Activated CD8-positive, alpha-beta T cell treated with anti-CD3 and anti-CD28 coated beads for 36 hours (primary cell): ENCODE results near the gene ARF5. TPM values are rescaled to one million over a fixed set of nuclear protein-coding genes. Genes with fewer than 3 reads are reported as not detected.

ENCODE experiments used
- ATAC-seq: fragments of 200-7000 bp; cut with Tn5 transposase; one replicate; pipeline ENCODE4 v1.10.0; 2021; ENCODE audit warnings: mild to moderate bottlenecking, moderate library complexity
- CTCF ChIA-PET: fragments of 350-600 bp; sonication (Branson Sonifier 250); formaldehyde crosslinking; loops from one replicate; lab custom pipeline; 2021; ENCODE audit warnings: antibody characterized with exemption; lab: Charles Lee
- POLR2A ChIA-PET: fragments of 350-600 bp; sonication (Branson Sonifier 250); formaldehyde crosslinking; loops from one replicate; lab custom pipeline; 2021; ENCODE audit warnings: antibody characterized with exemption; lab: Charles Lee
- DNase-seq: peaks from one replicate; pipeline ENCODE4 v3.0.0-alpha.2; 2020
- H3K27ac Mint-ChIP-seq: one replicate; pipeline ENCODE4 v1.8.0; 2021; ENCODE audit warnings: mild to moderate bottlenecking, mixed read lengths
- H3K27me3 Mint-ChIP-seq: one replicate; pipeline ENCODE4 v1.8.0; 2021; ENCODE audit warnings: mixed read lengths
- H3K36me3 Mint-ChIP-seq: one replicate; pipeline ENCODE4 v1.8.0; 2021; ENCODE audit warnings: low read depth, mixed read lengths
- H3K4me1 Mint-ChIP-seq: one replicate; pipeline ENCODE4 v1.8.0; 2021; ENCODE audit warnings: low read depth, mixed read lengths
- H3K4me3 Mint-ChIP-seq: one replicate; pipeline ENCODE4 v1.8.0; 2021; ENCODE audit warnings: mild to moderate bottlenecking, moderate library complexity, mixed read lengths
- H3K9me3 Mint-ChIP-seq: one replicate; pipeline ENCODE4 v1.8.0; 2021; ENCODE audit warnings: mixed read lengths
- intact Hi-C: fragments of 100-400 bp; cut with micrococcal nuclease; formaldehyde crosslinking; loops from one replicate; pipeline ENCODE4 v1.10.0; 2022
- total RNA-seq, 2 experiments: library from RNA; stranded (reverse); gene quantifications; one replicate each; pipeline ENCODE4 v1.2.3, GENCODE V29; 2021
- TF ChIP-seq, protein P1 (sequence below): fragments of 200-600 bp; IDR thresholded peaks from one replicate; pipeline ENCODE4 v1.8.0; 2022; ENCODE audit warnings: antibody characterized with exemption, mild to moderate bottlenecking

ARF5 gene
- total RNA-seq, 2 experiments from 2014 or later: 106 to 114 TPM

DNA sequence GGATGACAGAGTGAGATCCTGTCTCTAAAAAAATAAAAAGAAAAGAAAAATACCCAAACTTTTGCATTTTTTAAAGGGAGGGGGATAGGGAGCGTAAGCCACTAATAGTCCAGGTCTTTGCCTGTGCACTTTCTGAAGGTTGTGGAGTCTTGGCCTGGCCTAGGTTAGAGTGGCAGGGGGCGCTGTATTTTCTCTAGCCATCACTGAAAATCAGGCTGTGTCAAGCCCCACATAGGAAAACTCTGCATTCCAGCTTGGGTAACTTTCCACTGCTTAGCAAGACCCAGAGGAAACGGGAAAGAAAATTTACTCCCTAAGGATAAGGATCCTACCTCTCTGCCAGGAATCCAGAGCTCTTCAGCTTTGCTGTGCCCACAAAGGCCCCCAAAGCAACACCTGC is 40.2 kb downstream of the ARF5 start:
- no peak for ATAC-seq
- H3K36me3 Mint-ChIP-seq: no peaks in the 10 kb centered on the region
- no peak overlapping the region for H3K27ac Mint-ChIP-seq
- TF ChIP-seq, protein P1, sequence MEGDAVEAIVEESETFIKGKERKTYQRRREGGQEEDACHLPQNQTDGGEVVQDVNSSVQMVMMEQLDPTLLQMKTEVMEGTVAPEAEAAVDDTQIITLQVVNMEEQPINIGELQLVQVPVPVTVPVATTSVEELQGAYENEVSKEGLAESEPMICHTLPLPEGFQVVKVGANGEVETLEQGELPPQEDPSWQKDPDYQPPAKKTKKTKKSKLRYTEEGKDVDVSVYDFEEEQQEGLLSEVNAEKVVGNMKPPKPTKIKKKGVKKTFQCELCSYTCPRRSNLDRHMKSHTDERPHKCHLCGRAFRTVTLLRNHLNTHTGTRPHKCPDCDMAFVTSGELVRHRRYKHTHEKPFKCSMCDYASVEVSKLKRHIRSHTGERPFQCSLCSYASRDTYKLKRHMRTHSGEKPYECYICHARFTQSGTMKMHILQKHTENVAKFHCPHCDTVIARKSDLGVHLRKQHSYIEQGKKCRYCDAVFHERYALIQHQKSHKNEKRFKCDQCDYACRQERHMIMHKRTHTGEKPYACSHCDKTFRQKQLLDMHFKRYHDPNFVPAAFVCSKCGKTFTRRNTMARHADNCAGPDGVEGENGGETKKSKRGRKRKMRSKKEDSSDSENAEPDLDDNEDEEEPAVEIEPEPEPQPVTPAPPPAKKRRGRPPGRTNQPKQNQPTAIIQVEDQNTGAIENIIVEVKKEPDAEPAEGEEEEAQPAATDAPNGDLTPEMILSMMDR: no peak
- no peak overlapping the region for H3K4me3 Mint-ChIP-seq
- intact Hi-C loops: no loop called here
- H3K27me3 Mint-ChIP-seq: peaks cover 15% of the 10 kb centered on the region
- POLR2A ChIA-PET: no interaction called here
- DNase-seq: no peak
- CTCF ChIA-PET: interaction anchor here (0.6 to 2.3 kb wide), 11 partner anchors 9 to 50 kb away, joined by 3 to 10 read pairs (median 4); partner anchors contain the start of genes FSCN3 and PAX4
- H3K9me3 Mint-ChIP-seq: no peaks in the 10 kb centered on the region
- no peaks in the 10 kb centered on the region for H3K4me1 Mint-ChIP-seq

DNA sequence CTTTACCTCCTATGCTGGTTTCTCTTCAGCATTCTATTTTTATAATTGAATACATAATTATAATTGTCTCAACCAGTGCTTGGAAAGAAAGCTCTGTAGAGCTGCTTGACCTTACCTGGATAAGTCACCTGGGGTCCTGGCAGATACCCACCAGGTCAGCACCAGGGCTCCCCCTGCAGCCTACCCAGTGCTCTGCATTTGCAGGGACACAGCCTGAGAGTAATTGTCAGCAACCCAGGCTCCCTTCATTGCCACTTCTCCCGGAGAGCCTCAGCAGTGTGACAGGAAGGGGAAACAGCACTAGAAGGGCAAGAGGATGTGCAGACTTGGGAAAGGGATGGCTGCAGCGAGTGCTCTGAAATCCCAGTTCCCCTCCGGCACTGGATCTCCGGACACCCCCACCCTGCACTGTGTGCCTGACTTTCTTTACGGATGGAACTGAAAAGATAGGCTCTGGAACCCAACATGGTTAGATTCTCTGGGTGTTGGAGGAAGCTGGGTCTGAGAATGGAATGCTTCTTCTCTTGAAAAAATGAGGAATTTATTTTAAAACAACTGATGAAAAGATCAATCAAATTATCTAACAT is 41.1 kb downstream of the ARF5 start:
- no peak overlapping the region for H3K27ac Mint-ChIP-seq
- DNase-seq (peak; percentile 59), ATAC-seq (peak; percentile 83)
- H3K27me3 Mint-ChIP-seq: peaks cover 20% of the 10 kb centered on the region
- ChIA-PET POLR2A (no interaction called here), CTCF (interaction anchor here (0.6 to 2.3 kb wide), 10 partner anchors 8 to 48 kb away, joined by 3 to 10 read pairs (median 4); partner anchors contain the start of genes FSCN3 and PAX4)
- H3K4me1 Mint-ChIP-seq: no peaks in the 10 kb centered on the region
- TF ChIP-seq, protein P1: peak; percentile 69
- no peaks in the 10 kb centered on the region for H3K36me3 Mint-ChIP-seq
- no peak overlapping the region for H3K4me3 Mint-ChIP-seq
- intact Hi-C loops: no loop called here
- H3K9me3 Mint-ChIP-seq: no peaks in the 10 kb centered on the region

DNA sequence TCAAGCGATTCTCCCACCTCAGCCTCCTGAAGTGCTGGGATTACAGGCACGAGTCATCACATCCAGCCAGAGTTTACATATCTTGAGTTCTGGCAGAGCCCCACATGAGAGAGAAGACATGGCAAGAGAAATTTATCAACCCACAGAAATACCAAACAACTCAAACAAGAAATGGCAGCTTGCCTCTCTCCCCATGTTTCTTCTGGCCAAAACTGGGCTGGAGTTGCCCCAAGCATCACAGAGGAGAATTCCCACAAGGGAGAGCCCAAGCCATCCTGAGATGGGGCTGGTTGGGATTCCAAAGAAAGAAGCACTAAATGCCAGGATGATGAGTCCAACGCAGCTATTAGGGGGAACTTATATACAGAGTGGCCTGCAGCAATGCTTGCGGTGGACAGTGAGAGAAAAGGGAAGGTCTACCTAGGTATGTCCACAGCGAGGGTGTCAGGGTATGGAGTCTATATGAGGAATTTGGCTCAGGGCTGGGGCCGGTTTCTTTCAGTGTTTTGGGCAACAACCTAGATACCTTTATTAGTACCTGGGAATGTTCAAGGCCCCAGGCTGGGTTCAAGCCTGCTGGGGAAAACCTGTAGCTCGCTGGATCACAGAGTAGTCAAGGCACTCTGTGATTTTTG is 44.2 kb downstream of the ARF5 start:
- ATAC-seq (no peak), DNase-seq (no peak)
- Mint-ChIP-seq H3K27me3 (peaks cover 19% of the 10 kb centered on the region), H3K27ac (no peak overlapping the region), H3K4me1 (peaks cover 6% of the 10 kb centered on the region), H3K9me3 (no peaks in the 10 kb centered on the region), H3K4me3 (no peak overlapping the region), H3K36me3 (no peaks in the 10 kb centered on the region)
- POLR2A ChIA-PET: no interaction called here
- intact Hi-C loops: no loop called here
- CTCF ChIA-PET: no interaction called here
- TF ChIP-seq, protein P1: no peak

DNA sequence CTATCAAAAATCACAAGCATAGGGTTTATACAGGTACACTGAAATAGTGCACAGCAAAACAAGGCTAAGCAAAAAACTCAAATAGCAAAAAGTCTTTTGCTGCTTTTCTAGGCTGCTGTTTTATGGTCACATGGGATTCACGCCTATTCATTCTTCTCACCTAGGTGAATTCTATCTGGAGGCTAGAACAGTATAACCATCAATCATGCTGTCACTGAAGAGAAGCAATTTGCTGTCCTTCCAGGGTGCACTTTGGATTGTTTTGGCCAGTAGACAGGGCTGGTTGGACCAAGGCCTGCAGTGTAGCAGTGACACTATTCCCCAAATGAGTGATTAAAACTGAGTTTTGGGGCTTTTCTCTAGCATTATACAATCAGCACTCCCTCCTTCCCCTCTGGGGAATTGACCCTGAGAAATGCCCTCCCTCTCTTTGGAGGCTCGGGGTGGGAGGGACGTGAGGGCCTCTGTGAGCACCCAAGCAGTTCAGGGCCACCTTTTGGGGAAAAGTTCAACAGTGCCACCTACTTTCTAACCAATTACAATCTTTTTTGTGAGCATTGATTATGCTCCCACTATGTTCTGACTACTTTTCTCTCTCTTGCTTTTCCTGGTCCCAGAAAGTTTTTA is 47.6 kb downstream of the ARF5 start:
- H3K36me3 Mint-ChIP-seq: no peaks in the 10 kb centered on the region
- H3K4me1 Mint-ChIP-seq: peaks cover 6% of the 10 kb centered on the region
- CTCF ChIA-PET: no interaction called here
- peaks cover 31% of the 10 kb centered on the region for H3K27me3 Mint-ChIP-seq
- DNase-seq (no peak), ATAC-seq (no peak)
- H3K4me3 Mint-ChIP-seq: no peak overlapping the region
- H3K9me3 Mint-ChIP-seq: no peaks in the 10 kb centered on the region
- POLR2A ChIA-PET: interaction anchor here (0.8 kb wide), 1 partner anchor 15 kb away, joined by 4 read pairs; no protein-coding TSS in a partner anchor
- intact Hi-C loops: no loop called here
- no peak overlapping the region for H3K27ac Mint-ChIP-seq
- TF ChIP-seq, protein P1: no peak

DNA sequence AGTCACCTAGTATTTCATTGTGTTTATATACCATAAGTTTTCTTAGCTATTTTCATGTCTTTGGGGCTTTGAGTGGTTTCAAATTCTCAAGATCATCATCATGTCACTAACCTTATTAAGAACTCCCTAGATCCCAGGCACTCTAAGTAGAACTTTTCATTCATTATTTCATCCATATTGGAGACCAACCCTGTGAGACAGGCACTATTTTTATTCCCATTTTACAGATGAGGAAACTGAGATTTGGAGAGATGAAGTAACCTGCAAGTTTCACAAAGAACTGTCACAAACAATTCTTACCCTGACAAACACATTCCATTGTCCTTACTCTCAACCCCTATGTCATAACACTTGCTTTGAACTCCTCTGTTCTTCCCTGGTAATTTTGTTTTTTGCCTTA is 50.0 kb downstream of the ARF5 start:
- no peak for ATAC-seq
- POLR2A ChIA-PET: interaction anchor here (1.1 kb wide), 1 partner anchor 52 kb away, joined by 3 read pairs; the partner anchor contains the start of gene GCC1
- peaks cover 6% of the 10 kb centered on the region for H3K4me1 Mint-ChIP-seq

More for the DNA sequence above, 50.0 kb downstream of the ARF5 start:
- intact Hi-C loops: no loop called here
- H3K36me3 Mint-ChIP-seq: no peaks in the 10 kb centered on the region
- peaks cover 26% of the 10 kb centered on the region for H3K27me3 Mint-ChIP-seq
- CTCF ChIA-PET: interaction anchor here (0.6 to 1.9 kb wide), 2 partner anchors 10 to 396 kb away, joined by 4 to 7 read pairs; no protein-coding TSS in a partner anchor
- no peak overlapping the region for H3K4me3 Mint-ChIP-seq
- no peak overlapping the region for H3K27ac Mint-ChIP-seq
- TF ChIP-seq, protein P1: no peak
- DNase-seq: no peak
- H3K9me3 Mint-ChIP-seq: no peaks in the 10 kb centered on the region
